Measurements from ENCODE around the gene UBE2E1.
A peak's percentile ranks its signal among the peaks of the same experiment; 100 is the strongest.

UBE2E1 gene

DNA sequence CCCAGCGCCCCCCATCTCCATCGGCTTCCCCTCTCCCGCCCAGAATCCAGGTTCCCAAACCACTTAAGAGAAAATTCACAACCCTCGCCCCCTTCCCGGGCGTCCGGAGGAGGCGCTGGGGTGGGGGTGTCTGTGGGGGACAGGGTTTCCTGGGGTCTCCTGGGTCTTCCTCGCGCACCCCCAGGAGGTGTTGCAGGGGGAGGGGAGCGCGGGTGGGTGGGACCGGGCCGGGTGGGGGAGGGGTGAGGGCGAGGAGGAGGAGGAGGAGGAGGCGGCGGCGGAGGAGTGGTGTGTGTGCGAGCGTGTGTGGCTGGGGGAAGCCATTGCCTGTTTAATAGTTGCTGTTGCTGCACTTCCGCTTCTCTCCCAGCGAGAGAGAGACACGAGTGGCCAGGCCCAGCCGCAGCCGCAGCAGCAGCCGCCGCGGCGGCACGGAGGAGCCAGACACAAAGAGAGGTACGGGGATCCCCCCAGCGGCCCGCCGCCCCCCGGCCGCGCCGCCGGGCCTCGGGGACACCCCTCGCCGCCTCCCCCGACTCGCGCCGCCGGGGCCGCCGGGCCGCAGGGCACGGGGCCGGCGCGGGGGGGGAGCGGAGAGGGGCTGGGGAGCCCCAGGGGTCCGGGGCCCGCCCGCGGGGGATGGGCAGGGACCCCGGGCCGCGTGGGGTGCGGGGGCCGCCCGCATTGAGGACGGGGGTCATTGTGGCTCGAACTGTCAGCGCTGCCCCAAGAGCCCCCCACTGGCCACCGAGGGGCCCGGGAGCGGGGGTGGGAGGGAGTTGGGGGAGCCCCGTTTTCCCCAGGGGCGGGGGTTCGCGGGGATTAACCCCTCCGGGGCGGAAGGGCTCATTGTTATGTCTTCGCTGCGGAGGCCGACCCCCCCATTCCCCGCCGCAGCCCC lies at the start of gene UBE2E1:
UBE2E1 (plus strand) TSS at position 323 of the 901 bp plus-strand sequence. CDS start 1,315 bp downstream, outside the sequence.
- Histone ChIP-seq H3K4me3 (peak within 1 kb of the TSS; percentile 85), H3K36me3 (ENCODE audit: insufficient read depth, low read length) (no peaks in the 10 kb centered on the region; the same call in none of the 2 replicates), H3K9ac (ENCODE audit: insufficient read length) (peak within 1 kb of the TSS; percentile 82), H3K27ac (peak within 1 kb of the TSS; percentile 31; the same call in 1 of the 2 replicates), H3K9me3 (ENCODE audit: low read depth, low read length) (no peaks in the 10 kb centered on the region)
- TF ChIP-seq POLR2AphosphoS5 (IDR thresholded peaks at IDR 0.05; ENCODE audit: borderline replicate concordance, low read depth, low read length) (peak; percentile 56; the same call in 1 of the 2 replicates), EZH2 (IDR thresholded peaks at IDR 0.05) (no peak), FOXP2 (optimal IDR thresholded peaks at IDR 0.05; ENCODE audit: control extremely low read depth, extremely low read length, insufficient read depth) (no peak)
- DNase-seq (ENCODE audit: low read depth, low spot score), result no peak

DNA sequence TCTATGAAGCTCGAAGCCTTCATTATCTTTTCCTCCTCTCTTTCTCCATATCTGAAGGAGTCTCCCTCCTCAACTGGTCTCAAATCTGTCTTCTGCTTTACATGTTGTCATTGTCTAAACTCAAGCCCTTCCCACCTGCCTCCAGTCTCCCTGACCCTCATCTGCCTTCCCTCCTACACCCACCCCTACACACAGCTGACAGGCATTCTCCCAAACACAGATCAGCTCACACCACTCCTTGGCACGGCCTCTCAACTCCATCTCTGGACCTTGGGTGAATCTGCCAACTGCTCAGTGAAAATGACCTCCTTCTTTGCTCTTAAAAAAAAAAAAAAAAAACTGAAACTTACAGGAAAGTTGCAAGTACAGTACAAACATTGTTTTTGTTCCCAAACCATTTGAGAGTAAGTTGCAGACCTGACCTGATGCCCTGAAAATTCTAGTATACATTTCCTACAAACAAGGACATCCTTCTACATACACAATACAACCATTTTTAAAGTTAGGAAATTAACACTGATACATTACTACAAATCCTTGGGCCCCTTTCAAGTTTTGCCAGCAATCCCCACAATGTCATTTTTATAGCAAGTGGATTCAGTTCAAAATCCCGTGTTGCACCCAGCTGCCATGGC lies 49.4 kb upstream of the UBE2E1 start:
- Histone ChIP-seq H3K9ac (ENCODE audit: insufficient read length) (no peak overlapping the region), H3K9me3 (ENCODE audit: low read depth, low read length) (no peaks in the 10 kb centered on the region), H3K4me3 (no peak overlapping the region), H3K27ac (no peak overlapping the region), H3K36me3 (ENCODE audit: insufficient read depth, low read length) (no peaks in the 10 kb centered on the region)
- no peak for TF ChIP-seq POLR2AphosphoS5 (IDR thresholded peaks at IDR 0.05; ENCODE audit: borderline replicate concordance, low read depth, low read length)
- no peak for TF ChIP-seq FOXP2 (optimal IDR thresholded peaks at IDR 0.05; ENCODE audit: control extremely low read depth, extremely low read length, insufficient read depth)
- no peak for TF ChIP-seq EZH2 (IDR thresholded peaks at IDR 0.05)
- DNase-seq (ENCODE audit: low read depth, low spot score), result no peak

DNA sequence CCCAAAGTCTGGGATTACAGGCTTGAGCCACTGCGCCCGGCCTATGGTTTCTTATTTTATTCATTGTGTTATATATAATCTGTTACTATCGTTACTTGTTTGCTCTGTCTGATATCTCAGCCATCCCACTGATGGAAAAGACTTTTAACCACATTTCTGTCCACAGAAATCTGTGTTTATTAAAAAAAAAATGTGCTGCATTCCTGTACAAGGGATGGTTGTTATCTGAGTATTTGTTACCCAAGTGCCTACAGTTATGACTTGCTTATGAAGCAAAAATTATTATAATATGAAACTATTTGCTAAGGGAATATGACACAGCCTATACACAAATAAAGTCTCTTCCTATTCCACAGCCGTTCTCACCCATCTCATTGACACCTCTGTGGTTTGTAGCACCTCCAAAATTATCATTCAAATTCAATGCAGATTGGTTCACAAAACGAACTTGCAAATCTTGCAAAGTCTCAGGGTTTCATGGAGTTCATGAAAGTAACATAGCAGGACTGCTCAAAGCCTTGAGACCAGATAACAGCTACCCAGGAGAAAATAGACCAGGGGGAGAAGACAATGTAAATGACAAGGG lies 47.4 kb upstream of the UBE2E1 start:
- H3K9me3 ChIP-seq (ENCODE audit: low read depth, low read length), result no peaks in the 10 kb centered on the region
- no peak for TF ChIP-seq POLR2AphosphoS5 (IDR thresholded peaks at IDR 0.05; ENCODE audit: borderline replicate concordance, low read depth, low read length)
- TF ChIP-seq EZH2 (IDR thresholded peaks at IDR 0.05), result no peak
- no peak for TF ChIP-seq FOXP2 (optimal IDR thresholded peaks at IDR 0.05; ENCODE audit: control extremely low read depth, extremely low read length, insufficient read depth)
- DNase-seq (ENCODE audit: low read depth, low spot score), result no peak
- H3K4me3 ChIP-seq, result no peak overlapping the region
- no peak overlapping the region for H3K9ac ChIP-seq (ENCODE audit: insufficient read length)
- no peaks in the 10 kb centered on the region for H3K36me3 ChIP-seq (ENCODE audit: insufficient read depth, low read length)
- no peak overlapping the region for H3K27ac ChIP-seq

DNA sequence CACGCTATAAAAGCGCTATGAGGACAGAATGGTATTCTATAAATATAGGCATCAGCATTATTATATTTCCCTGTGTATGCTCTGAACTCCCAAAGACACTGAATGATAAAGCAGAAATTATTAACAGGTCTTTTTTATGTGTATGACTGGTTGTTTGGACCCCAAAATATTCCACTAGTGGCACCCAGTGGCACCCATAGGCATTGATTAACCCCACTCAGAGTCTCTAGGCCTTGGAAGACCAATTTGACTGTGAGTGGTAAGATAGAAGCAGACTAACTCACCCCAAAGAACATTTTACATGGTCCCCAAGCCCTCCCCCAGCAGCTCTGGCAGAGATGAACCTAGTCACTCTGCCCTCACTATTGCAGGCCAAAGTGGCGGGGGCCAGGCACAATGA lies 45.4 kb upstream of the UBE2E1 start:
- Histone ChIP-seq H3K9ac (ENCODE audit: insufficient read length) (no peak overlapping the region), H3K9me3 (ENCODE audit: low read depth, low read length) (no peaks in the 10 kb centered on the region), H3K36me3 (ENCODE audit: insufficient read depth, low read length) (no peaks in the 10 kb centered on the region), H3K27ac (no peak overlapping the region), H3K4me3 (no peak overlapping the region)
- TF ChIP-seq POLR2AphosphoS5 (IDR thresholded peaks at IDR 0.05; ENCODE audit: borderline replicate concordance, low read depth, low read length) (no peak), EZH2 (IDR thresholded peaks at IDR 0.05) (no peak), FOXP2 (optimal IDR thresholded peaks at IDR 0.05; ENCODE audit: control extremely low read depth, extremely low read length, insufficient read depth) (no peak)
- no peak for DNase-seq (ENCODE audit: low read depth, low spot score)

DNA sequence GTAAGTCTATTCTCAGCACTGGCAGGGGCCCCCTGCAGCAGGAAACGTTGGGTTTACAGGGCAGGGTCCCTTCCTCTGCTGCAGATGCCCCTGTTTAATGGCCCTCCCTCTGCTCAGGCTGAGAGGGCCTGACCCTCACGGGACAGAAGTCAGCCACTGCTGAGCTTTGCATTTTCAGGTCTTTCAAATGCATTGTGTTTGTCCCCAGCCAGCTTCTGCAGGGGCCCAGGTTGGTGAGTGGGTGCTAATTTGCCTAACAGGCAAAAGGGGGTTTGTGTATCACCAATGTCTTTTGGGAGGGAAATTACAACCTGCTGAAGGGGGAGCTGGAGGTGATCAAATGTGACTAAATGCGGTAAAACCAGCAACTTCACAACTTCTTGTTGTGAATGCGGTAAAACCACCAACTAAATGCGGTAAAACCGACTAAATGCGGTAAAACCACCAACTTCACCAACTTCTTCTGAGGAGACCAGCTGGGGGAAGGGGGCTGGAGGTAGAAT lies 44.8 kb upstream of the UBE2E1 start:
- TF ChIP-seq POLR2AphosphoS5 (IDR thresholded peaks at IDR 0.05; ENCODE audit: borderline replicate concordance, low read depth, low read length), result no peak
- no peak for TF ChIP-seq EZH2 (IDR thresholded peaks at IDR 0.05)
- TF ChIP-seq FOXP2 (optimal IDR thresholded peaks at IDR 0.05; ENCODE audit: control extremely low read depth, extremely low read length, insufficient read depth), result no peak
- no peak overlapping the region for H3K9ac ChIP-seq (ENCODE audit: insufficient read length)
- DNase-seq (ENCODE audit: low read depth, low spot score), result no peak
- H3K27ac ChIP-seq, result no peak overlapping the region
- no peaks in the 10 kb centered on the region for H3K36me3 ChIP-seq (ENCODE audit: insufficient read depth, low read length)
- H3K9me3 ChIP-seq (ENCODE audit: low read depth, low read length), result no peaks in the 10 kb centered on the region
- H3K4me3 ChIP-seq, result no peak overlapping the region

DNA sequence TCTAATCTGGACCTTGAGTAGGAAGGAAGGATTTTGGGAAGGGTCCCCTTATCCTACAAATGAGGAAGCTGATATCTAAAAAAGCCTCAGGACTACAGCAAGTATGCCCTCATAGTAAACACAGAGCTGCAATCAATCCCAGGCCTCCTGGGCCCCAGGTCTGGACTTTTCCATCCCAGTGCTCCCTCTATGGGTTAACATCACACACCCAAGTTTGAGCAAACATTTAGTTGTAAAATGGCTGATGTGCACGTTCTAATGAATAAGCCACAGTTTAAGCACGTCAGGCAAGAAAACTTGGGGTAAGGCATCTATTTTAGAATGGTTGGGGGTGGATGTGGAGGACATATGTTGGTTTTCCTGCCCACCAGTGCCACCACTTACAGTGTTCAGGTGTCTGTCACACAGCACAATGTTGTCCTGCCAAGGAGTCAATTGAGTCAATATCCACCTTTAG lies 44.3 kb upstream of the UBE2E1 start:
- no peak overlapping the region for H3K9ac ChIP-seq (ENCODE audit: insufficient read length)
- DNase-seq (ENCODE audit: low read depth, low spot score), result no peak
- TF ChIP-seq FOXP2 (optimal IDR thresholded peaks at IDR 0.05; ENCODE audit: control extremely low read depth, extremely low read length, insufficient read depth), result no peak
- no peak for TF ChIP-seq EZH2 (IDR thresholded peaks at IDR 0.05)
- no peak for TF ChIP-seq POLR2AphosphoS5 (IDR thresholded peaks at IDR 0.05; ENCODE audit: borderline replicate concordance, low read depth, low read length)
- H3K4me3 ChIP-seq, result no peak overlapping the region
- H3K36me3 ChIP-seq (ENCODE audit: insufficient read depth, low read length), result no peaks in the 10 kb centered on the region
- H3K9me3 ChIP-seq (ENCODE audit: low read depth, low read length), result no peaks in the 10 kb centered on the region
- no peak overlapping the region for H3K27ac ChIP-seq

DNA sequence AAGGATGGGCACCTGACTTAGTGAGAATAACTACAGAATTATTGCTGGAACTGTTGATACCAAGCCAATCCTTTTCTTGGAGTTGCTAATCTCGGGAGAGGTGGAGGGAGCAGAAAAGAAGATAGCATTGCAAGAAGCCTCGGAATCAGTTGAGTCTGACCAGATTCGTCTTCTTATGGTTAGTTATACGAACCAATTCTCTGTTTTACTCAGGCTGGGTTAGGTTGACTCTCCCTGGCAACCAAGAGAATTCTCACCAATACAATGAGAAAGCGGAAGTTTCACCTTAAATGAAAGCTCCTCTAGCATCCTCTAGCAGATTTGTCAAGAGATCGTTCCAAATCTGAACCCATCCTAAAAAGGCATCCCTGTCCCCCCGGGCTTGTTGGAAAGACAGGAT lies 43.5 kb upstream of the UBE2E1 start:
- H3K4me3 ChIP-seq, result no peak overlapping the region
- H3K36me3 ChIP-seq (ENCODE audit: insufficient read depth, low read length), result no peaks in the 10 kb centered on the region
- H3K9ac ChIP-seq (ENCODE audit: insufficient read length), result no peak overlapping the region
- TF ChIP-seq EZH2 (IDR thresholded peaks at IDR 0.05), result no peak
- TF ChIP-seq FOXP2 (optimal IDR thresholded peaks at IDR 0.05; ENCODE audit: control extremely low read depth, extremely low read length, insufficient read depth), result no peak
- TF ChIP-seq POLR2AphosphoS5 (IDR thresholded peaks at IDR 0.05; ENCODE audit: borderline replicate concordance, low read depth, low read length), result no peak
- no peaks in the 10 kb centered on the region for H3K9me3 ChIP-seq (ENCODE audit: low read depth, low read length)
- no peak overlapping the region for H3K27ac ChIP-seq
- DNase-seq (ENCODE audit: low read depth, low spot score), result no peak
